Mammary epithelial cell (primary cell): Measurements from ENCODE around the gene APBA3.

ENCODE experiments used
- EZH2 ChIP-seq: IDR thresholded peaks from 2 replicates; pipeline ENCODE4 v1.6.1; 2012; ENCODE audit warnings: low read length, inconsistent platforms, borderline replicate concordance
- TF ChIP-seq, protein P1 (sequence below), 2 donors: IDR thresholded peaks in 1 of 2; conservative IDR thresholded peaks in 1 of 2; 2 replicates each; pipeline ENCODE4 v1.5.1; 2011 to 2012; ENCODE audit warnings: inconsistent platforms in 2 of 2, low read length in 2 of 2, mild to moderate bottlenecking in 2 of 2, control low read depth in 1 of 2, low read depth in 1 of 2; ENCODE audit not compliant: insufficient read depth in 1 of 2; ENCODE audit errors: extremely low read depth in 1 of 2

DNA sequence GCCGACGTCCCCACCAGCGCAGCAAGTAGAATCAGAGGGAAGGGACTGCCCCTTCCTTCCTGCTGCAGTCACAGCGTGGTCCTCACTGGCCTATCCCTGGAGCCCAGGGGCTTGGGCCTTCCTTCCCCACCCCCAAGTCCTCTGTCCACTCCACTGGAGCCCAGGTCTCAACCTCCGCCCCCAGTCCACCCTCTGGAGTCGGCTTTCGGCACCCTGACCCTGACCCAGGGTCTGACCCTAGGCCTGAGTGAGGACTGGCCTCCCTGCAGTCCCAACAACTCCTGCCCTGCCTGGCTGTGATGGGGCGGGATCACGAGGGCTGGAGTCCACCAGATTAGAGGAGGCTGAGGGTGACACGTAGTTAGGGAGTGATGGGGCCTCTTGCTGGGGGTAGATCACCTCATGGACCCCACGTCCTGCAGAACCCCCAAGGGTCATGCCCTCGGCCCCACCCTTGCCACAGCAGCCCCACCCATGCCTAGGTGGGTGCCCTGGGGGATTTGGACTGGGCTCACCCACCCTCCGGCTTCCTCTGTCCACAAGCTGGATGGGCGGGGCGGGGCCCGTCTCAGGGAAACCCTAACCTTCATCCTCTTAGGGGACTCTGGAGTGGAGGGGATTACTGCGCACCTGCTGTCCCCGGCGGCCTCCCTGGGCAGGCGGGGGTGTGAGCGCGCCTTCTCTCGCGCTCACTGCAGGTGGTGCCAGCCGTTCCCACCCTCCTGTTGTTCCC is 6.7 kb upstream of the APBA3 start:
- TF ChIP-seq, protein P1, sequence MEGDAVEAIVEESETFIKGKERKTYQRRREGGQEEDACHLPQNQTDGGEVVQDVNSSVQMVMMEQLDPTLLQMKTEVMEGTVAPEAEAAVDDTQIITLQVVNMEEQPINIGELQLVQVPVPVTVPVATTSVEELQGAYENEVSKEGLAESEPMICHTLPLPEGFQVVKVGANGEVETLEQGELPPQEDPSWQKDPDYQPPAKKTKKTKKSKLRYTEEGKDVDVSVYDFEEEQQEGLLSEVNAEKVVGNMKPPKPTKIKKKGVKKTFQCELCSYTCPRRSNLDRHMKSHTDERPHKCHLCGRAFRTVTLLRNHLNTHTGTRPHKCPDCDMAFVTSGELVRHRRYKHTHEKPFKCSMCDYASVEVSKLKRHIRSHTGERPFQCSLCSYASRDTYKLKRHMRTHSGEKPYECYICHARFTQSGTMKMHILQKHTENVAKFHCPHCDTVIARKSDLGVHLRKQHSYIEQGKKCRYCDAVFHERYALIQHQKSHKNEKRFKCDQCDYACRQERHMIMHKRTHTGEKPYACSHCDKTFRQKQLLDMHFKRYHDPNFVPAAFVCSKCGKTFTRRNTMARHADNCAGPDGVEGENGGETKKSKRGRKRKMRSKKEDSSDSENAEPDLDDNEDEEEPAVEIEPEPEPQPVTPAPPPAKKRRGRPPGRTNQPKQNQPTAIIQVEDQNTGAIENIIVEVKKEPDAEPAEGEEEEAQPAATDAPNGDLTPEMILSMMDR (conservative IDR thresholded peaks at IDR 0.05 in 1 of 2, IDR thresholded peaks at IDR 0.05 in 1 of 2; ENCODE audit: extremely low read depth in 1 of 2, insufficient read depth in 1 of 2, low read depth in 1 of 2, low read length in 2 of 2), result no peak
- no peak for TF ChIP-seq EZH2
